CD4-positive, alpha-beta T cell treated with Interleukin-1 beta for 1 hour (primary cell): ENCODE data around the gene PXDN.

Experiments used
- DNase-seq, 2 donors: peaks; one replicate each; pipeline ENCODE4 v3.0.0-alpha.2; 2020 to 2022

PXDN gene

GRCh38 chr2:1605102-1606045, 138.9 kb downstream of the PXDN start:
- no peak for DNase-seq

GRCh38 chr2:1603521-1603920, 140.8 kb downstream of the PXDN start:
- no peak for DNase-seq

GRCh38 chr2:1603059-1603458, 141.3 kb downstream of the PXDN start:
- DNase-seq, result no peak

- DNase-seq, result no peak
These were observed 141.9 kb downstream of the PXDN start for GRCh38 chr2:1602278-1603010.

- DNase-seq, result no peak
These were observed 142.6 kb downstream of the PXDN start for GRCh38 chr2:1601471-1602277.

GRCh38 chr2:1601067-1601412, 143.3 kb downstream of the PXDN start:
- DNase-seq, result no peak

- no peak for DNase-seq
These were observed 143.9 kb downstream of the PXDN start for GRCh38 chr2:1600191-1601066.

GRCh38 chr2:1599301-1600085, 144.8 kb downstream of the PXDN start:
- DNase-seq, result no peak

GRCh38 chr2:1598800-1599199, 145.5 kb downstream of the PXDN start:
- DNase-seq, result no peak

- DNase-seq, result no peak
These were observed 146.1 kb downstream of the PXDN start for GRCh38 chr2:1598041-1598710.

- no peak for DNase-seq
These were observed 149.0 kb downstream of the PXDN start for GRCh38 chr2:1595274-1595673.

GRCh38 chr2:1594373-1595171, 149.7 kb downstream of the PXDN start:
- DNase-seq, result no peak

GRCh38 chr2:1594123-1594372, 150.3 kb downstream of the PXDN start:
- DNase-seq, result no peak

GRCh38 chr2:1593371-1594122, 150.8 kb downstream of the PXDN start:
- no peak for DNase-seq

GRCh38 chr2:1591978-1592907, 152.1 kb downstream of the PXDN start:
- no peak for DNase-seq

GRCh38 chr2:1591461-1591770, 152.9 kb downstream of the PXDN start:
- DNase-seq, result no peak

GRCh38 chr2:1590596-1591460, 153.5 kb downstream of the PXDN start:
- DNase-seq, result no peak
